Naive thymus-derived CD8-positive, alpha-beta T cell (primary cell): ENCODE data around the gene HHIPL1. TPM values are rescaled to one million over a fixed set of nuclear protein-coding genes. Genes with fewer than 3 reads are reported as not detected.
A peak's percentile ranks its signal among the peaks of the same experiment; 100 is the strongest.
"Not testable (repeated sequence)": the region's sequence is repeated elsewhere in the genome, so short reads cannot be mapped to it uniquely, and the experiment has no call there.

Source experiments
- ATAC-seq, 2 donors: fragments of 150-1000 bp; cut with Tn5 transposase in 1 of 2; sonication (Bioruptor Pico), chemical (Tn5 transposase) in 1 of 2; 1 replicate in 1 of 2; 2 replicates in 1 of 2; pipeline ENCODE4 v1.10.0; 2021; ENCODE audit warnings: mild to moderate bottlenecking in 2 of 2, moderate library complexity in 2 of 2
- POLR2A ChIA-PET: fragments of 350-600 bp; sonication (Branson Sonifier 250); formaldehyde crosslinking; loops from one replicate; lab custom pipeline; 2021; ENCODE audit warnings: antibody characterized with exemption; lab: Charles Lee
- DNase-seq, 10 donors: peaks; one replicate each; pipeline versions ENCODE4 v3.0.0 to v3.0.0-alpha.2; 2020 to 2022
- H3K27ac Mint-ChIP-seq, 10 donors: one replicate each; pipeline ENCODE4 v1.8.0; 2020 to 2022; ENCODE audit warnings: mild to moderate bottlenecking in 10 of 10, mixed read lengths in 10 of 10, moderate library complexity in 4 of 10, inconsistent platforms in 1 of 10
- H3K27me3 Mint-ChIP-seq, 5 donors: one replicate each; pipeline ENCODE4 v1.8.0; 2021 to 2022; ENCODE audit warnings: mixed read lengths in 5 of 5
- H3K36me3 Mint-ChIP-seq, 3 donors: one replicate each; pipeline ENCODE4 v1.8.0; 2020 to 2022; ENCODE audit warnings: mixed read lengths in 3 of 3, mild to moderate bottlenecking in 2 of 3, inconsistent platforms in 1 of 3
- H3K4me1 Mint-ChIP-seq, 4 donors: one replicate each; pipeline ENCODE4 v1.8.0; 2021 to 2022; ENCODE audit warnings: mixed read lengths in 4 of 4
- H3K4me3 Mint-ChIP-seq, 10 donors: one replicate each; pipeline ENCODE4 v1.8.0; 2020 to 2022; ENCODE audit warnings: mild to moderate bottlenecking in 10 of 10, mixed read lengths in 10 of 10, moderate library complexity in 6 of 10, inconsistent platforms in 1 of 10
- H3K9me3 Mint-ChIP-seq, 9 donors: one replicate each; pipeline ENCODE4 v1.8.0; 2020 to 2022; ENCODE audit warnings: mixed read lengths in 9 of 9, mild to moderate bottlenecking in 3 of 9, inconsistent platforms in 1 of 9, moderate library complexity in 1 of 9
- polyA plus RNA-seq, 3 donors: library from polyadenylated mRNA; unstranded; fragments of 300-500 nt; fragmentation: Illumina TruSeq; gene quantifications; one replicate each; pipeline ENCODE4 v1.2.3, GENCODE V29; 2021
- total RNA-seq, 8 experiments: library from RNA in 2 of 8; stranded (reverse) in 2 of 8; gene quantifications; one replicate each; pipeline ENCODE4 v1.2.3 and lab custom pipeline; 2021 to 2026

The HHIPL1 gene
- total and polyA plus RNA-seq, 5 experiments from 2014 or later, result 0.34 to 0.36 TPM; not detected in 3

DNA sequence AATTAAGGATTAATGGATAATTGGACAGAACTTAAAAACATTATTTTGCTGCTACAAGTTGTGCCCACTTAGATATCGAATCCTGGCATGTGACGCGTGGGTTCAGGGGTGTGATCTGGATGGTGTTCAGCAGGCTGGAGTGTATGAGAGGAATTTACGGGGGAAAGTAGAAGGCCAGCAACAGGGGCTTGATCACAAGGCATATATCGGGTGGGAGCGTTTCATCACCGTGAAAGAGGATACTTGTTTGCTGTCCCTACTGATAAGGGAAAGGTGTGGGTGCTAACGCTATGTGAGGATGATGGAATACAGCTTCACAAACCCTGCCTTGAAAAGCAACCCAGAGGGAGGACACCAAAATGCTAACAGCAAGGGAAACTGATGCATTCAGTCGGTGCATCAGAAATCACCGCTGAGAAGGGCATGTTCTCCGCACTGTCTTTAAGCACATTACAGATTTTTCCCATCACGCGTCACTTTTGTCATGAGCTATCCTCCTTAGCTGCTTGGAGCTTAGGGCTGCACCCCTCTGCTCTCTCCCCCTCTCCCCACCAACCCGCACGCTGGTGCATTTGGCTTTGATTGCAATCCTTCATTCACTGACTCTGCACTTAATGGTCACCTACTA is 13.4 kb downstream of the HHIPL1 start:
- Mint-ChIP-seq H3K4me3 (no peak overlapping the region), H3K9me3 (no peaks in the 10 kb centered on the region), H3K4me1 (peaks cover 0 to 8% (median 2%) of the 10 kb centered on the region in 4 donors), H3K27me3 (peaks cover 37 to 93% (median 42%) of the 10 kb centered on the region in 5 donors), H3K27ac (no peak overlapping the region), H3K36me3 (peaks cover 0 to 3% (median 0%) of the 10 kb centered on the region in 3 donors)
- POLR2A ChIA-PET, result no interaction called here
- ATAC-seq, result no peak
- DNase-seq, result no peak

DNA sequence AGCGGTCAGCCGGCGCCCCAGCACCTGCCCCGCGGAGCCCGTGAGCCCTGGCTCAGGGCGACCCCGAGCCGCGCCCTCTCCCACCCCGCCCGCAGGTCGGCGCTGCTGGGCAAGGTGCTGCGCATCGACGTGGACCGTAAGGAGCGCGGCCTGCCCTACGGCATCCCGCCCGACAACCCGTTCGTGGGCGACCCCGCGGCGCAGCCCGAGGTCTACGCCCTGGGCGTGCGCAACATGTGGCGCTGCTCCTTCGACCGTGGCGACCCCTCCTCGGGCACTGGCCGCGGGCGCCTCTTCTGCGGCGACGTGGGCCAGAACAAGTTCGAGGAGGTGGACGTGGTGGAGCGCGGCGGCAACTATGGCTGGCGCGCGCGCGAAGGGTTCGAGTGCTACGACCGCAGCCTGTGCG is 14.4 kb downstream of the HHIPL1 start:
- Mint-ChIP-seq H3K27ac (no peak overlapping the region), H3K4me3 (no peak overlapping the region)
- no peak for DNase-seq

DNA sequence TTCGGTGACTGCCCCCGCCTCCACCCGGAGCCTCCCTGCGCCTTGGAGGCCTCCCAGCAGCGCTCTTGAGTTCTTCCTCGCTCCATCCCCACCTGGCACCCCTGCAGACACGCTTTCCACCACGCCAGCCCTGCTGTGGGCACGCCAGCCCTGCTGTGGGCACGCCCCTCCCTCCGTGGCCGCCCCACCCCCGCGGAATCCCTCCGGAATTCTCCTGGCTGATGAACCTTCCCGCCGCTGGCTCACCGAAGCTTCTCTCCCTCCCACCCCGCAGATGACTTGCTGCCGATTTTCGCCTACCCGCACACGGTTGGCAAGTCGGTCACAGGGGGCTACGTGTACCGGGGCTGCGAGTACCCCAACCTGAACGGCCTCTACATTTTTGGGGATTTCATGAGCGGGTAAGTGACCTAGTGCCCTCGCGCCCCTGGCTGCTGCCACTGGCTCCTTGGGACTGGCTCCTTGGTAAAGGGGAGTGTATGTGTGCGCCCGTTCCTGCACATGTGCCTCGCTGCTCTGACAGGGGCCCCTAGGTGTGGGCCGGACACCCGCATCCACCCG is 15.2 kb downstream of the HHIPL1 start:
- POLR2A ChIA-PET, result no interaction called here
- Mint-ChIP-seq H3K36me3 (no peaks in the 10 kb centered on the region), H3K27ac (peak overlapping the region in 1 of 10 donors; percentile 52), H3K4me1 (peaks cover 0 to 8% (median 2%) of the 10 kb centered on the region in 4 donors), H3K4me3 (peak overlapping the region in 4 of 10 donors; percentile 19 to 59 (median 24)), H3K27me3 (peaks cover 30 to 79% (median 39%) of the 10 kb centered on the region in 5 donors), H3K9me3 (no peaks in the 10 kb centered on the region)
- ATAC-seq (no peak), DNase-seq (no peak)

More for the DNA sequence above, 14.4 kb downstream of the HHIPL1 start:
- Mint-ChIP-seq H3K27me3 (peaks cover 36 to 87% (median 42%) of the 10 kb centered on the region in 5 donors), H3K36me3 (peaks cover 0 to 3% (median 0%) of the 10 kb centered on the region in 3 donors), H3K4me1 (peaks cover 0 to 8% (median 2%) of the 10 kb centered on the region in 4 donors), H3K9me3 (no peaks in the 10 kb centered on the region)
- peak in 1 of 2 donors; percentile 36 for ATAC-seq
- POLR2A ChIA-PET, result no interaction called here

DNA sequence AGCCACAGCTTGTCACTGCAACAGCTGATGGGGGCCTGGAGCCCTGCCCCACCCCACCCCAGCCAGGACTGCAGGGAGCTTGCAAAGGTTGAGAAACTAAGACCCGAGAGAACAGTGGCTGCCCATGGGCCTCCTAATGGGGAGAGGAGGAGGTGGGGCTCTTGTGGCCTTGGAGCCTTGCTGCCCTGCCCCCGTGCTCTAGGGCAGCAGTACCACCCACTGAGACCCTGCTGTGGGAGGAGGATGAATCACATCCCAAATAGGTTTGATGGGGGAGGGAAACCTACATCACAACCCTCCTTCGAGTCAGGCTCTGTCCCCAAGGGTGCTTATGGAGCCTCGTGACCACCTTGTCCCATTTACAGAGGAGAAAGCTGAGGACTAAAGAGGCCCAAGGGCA is 15.9 kb downstream of the HHIPL1 start:
- peaks cover 30 to 76% (median 34%) of the 10 kb centered on the region in 5 donors for H3K27me3 Mint-ChIP-seq
- H3K27ac Mint-ChIP-seq, result no peak overlapping the region
- peaks cover 0 to 8% (median 2%) of the 10 kb centered on the region in 4 donors for H3K4me1 Mint-ChIP-seq
- no peak overlapping the region for H3K4me3 Mint-ChIP-seq
- no peak for DNase-seq
- POLR2A ChIA-PET, result no interaction called here
- no peak for ATAC-seq
- no peaks in the 10 kb centered on the region for H3K9me3 Mint-ChIP-seq
- no peaks in the 10 kb centered on the region for H3K36me3 Mint-ChIP-seq

DNA sequence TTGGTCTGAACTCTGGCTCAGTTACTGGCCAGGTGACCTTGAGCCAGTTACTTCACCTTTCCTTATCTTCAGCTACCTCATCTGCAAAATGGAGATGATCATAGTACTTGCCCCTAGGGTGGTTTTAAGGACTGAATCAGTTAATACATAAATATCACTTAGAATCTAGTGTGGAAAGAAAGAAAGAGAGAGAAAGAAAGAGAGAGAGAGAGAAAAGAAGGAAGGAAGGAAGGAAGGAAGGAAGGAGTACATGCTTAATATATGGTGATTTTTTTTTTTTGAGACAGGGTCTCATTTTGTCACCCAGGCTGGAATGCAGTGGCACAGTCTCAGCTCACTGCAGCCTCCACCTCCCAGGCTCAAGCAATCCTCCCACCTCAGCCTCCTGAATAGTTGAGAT is 16.3 kb downstream of the HHIPL1 start:
- H3K27me3 Mint-ChIP-seq, result peaks cover 26 to 76% (median 30%) of the 10 kb centered on the region in 5 donors

DNA sequence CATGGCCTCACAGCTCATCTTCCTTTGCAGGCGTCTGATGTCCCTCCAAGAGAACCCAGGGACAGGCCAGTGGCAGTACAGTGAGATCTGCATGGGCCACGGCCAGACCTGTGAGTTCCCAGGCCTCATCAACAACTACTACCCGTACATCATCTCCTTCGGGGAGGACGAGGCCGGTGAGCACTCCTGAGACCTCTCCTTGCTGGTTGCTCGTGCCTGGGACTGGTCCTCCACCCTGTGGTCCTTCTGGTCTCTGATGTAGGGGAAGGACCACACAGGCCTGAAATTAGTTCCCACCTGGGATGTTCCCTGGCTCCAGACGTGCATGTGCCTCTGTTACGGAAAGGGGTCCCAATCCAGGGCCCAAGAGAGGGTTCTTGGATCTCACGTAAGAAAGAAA is 17.9 kb downstream of the HHIPL1 start:
- H3K27ac Mint-ChIP-seq, result peak overlapping the region in 1 of 10 donors; percentile 37
- DNase-seq (no peak), ATAC-seq (no peak)
- H3K36me3 Mint-ChIP-seq, result no peaks in the 10 kb centered on the region
- peaks cover 0 to 8% (median 2%) of the 10 kb centered on the region in 4 donors for H3K4me1 Mint-ChIP-seq
- H3K27me3 Mint-ChIP-seq, result peaks cover 20 to 60% (median 25%) of the 10 kb centered on the region in 5 donors
- POLR2A ChIA-PET, result no interaction called here
- no peaks in the 10 kb centered on the region for H3K9me3 Mint-ChIP-seq
- H3K4me3 Mint-ChIP-seq, result no peak overlapping the region

More for the DNA sequence above, 16.3 kb downstream of the HHIPL1 start:
- POLR2A ChIA-PET, H3K4me1 Mint-ChIP-seq, H3K27ac Mint-ChIP-seq, H3K36me3 Mint-ChIP-seq, DNase-seq, ATAC-seq, H3K4me3 Mint-ChIP-seq, H3K9me3 Mint-ChIP-seq: not testable (repeated sequence)

DNA sequence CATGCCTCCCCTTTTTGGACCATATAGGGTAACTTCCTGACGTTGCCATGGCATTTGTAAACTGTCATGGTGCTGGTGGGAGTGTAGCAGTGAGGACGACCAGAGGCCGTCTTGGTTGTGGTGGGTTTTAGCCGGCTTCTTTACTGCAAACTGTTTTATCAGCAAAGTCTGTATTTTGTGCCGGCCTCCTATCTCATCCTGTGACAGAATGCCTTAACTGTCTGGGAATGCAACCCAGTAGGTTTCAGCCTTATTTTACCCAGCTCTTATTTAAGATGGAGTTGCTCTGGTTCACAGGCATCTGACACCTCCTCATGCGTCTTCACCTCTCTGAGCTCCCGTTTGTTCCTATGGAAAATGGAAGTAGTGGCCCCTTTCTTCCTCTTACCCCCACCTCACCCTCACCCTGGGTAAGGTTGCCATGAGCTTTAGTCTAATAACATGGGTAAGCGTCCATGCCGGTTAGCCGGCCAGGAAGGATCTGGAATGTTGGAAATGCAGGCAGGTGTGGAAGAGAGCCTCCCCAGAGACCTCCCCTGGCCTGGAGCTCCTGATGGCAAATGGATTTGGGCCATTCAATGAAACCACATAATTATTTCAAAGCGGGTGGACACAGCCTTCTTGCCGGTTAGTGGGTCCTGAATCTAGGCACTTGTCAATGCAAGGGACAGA is 18.6 kb downstream of the HHIPL1 start:
- ATAC-seq (no peak), DNase-seq (no peak)
- Mint-ChIP-seq H3K27ac (no peak overlapping the region), H3K4me1 (peaks cover 0 to 8% (median 2%) of the 10 kb centered on the region in 4 donors), H3K27me3 (peaks cover 14 to 55% (median 21%) of the 10 kb centered on the region in 5 donors), H3K4me3 (no peak overlapping the region), H3K9me3 (no peaks in the 10 kb centered on the region), H3K36me3 (no peaks in the 10 kb centered on the region)
- POLR2A ChIA-PET, result no interaction called here

DNA sequence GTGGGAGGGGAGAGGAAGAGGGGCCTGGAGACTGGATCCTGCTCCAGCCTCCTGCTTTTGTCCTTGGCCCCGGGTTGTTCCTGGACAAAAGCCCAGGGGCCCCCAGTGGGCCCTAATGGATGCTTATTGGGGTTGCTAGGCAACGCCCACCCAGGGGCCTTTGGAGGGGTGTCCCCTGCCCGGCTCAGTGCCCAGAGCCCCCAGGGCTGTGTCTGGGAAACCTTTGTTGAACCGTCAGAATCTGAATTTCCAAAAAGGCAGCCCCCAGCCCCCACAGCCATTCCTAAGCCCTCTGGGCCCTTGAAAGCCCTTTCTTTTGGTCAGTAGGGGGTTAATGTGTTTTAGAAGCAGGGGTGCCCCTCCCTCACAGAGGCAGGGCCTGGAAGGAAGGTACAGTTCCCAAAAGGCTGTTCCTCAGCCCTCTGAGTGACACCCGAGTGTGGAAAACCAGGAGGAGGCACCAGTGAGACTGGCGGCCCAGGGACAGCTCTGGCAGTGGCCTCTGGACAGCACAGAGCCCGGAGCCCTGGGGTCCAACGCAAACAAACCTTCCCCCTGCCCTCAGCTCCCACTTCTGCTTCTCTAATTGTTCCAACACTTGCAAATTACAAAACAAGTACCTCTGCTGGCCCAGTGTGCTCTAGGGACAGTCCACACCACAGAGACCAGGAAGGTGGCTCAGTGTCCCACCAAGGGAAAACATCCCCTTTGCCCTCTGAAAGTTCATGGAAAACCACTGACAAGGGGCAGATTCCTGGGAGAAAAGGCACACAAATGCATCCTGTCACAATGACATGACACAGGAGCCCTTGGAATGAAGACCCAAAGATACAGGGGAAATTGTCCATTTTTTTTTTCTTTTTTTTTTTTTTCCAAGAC is 19.4 kb downstream of the HHIPL1 start:
- Mint-ChIP-seq H3K27me3 (peaks cover 9 to 57% (median 23%) of the 10 kb centered on the region in 5 donors), H3K27ac (no peak overlapping the region)
- DNase-seq, result no peak

DNA sequence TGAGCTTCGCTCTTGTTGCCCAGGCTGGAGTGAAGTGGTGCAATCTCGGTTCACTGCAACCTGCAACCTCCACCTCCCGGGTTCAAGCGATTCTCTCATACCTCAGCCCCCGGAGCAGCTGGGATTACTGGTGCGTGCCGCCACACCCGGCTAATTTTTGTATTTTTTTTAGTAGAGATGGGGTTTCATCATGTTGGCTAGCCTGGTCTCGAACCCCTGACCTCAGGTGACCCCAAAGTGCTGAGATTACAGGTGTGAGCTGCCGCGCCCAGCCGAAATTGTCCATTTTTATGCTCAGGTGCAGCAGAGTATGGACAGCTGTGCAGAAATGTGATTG is 20.0 kb downstream of the HHIPL1 start:
- H3K36me3 Mint-ChIP-seq, result no peaks in the 10 kb centered on the region
- no peak overlapping the region for H3K27ac Mint-ChIP-seq
- no peak for DNase-seq
- POLR2A ChIA-PET, result no interaction called here
- no peaks in the 10 kb centered on the region for H3K9me3 Mint-ChIP-seq
- H3K4me1 Mint-ChIP-seq, result peaks cover 0 to 6% (median under 1%) of the 10 kb centered on the region in 4 donors
- no peak overlapping the region for H3K4me3 Mint-ChIP-seq
- no peak for ATAC-seq
- peaks cover 9 to 56% (median 23%) of the 10 kb centered on the region in 5 donors for H3K27me3 Mint-ChIP-seq

More for the DNA sequence above, 19.4 kb downstream of the HHIPL1 start:
- no peak for ATAC-seq
- Mint-ChIP-seq H3K36me3 (no peaks in the 10 kb centered on the region), H3K4me1 (peaks cover 0 to 6% (median under 1%) of the 10 kb centered on the region in 4 donors), H3K4me3 (no peak overlapping the region), H3K9me3 (no peaks in the 10 kb centered on the region)
- POLR2A ChIA-PET, result no interaction called here

DNA sequence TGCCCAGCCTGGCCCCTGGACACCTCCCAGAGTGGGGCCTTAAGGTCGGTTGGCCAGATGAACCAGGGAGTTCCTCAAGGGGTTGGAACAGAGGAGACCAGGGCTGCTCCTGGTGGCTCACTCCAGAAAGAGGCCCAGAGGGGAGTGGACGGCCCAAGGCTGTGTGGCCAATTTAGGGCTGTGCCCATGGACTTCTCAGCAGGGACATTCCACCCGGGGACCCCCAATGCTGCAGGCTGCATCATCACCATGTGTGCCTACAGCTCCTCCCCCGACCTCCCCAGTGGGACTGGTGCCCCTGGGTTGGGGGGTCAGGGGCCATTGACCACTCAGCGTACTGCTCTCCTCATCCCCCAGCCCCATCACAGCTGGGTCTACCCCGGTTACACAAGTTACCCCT is 21.6 kb downstream of the HHIPL1 start:
- POLR2A ChIA-PET, result no interaction called here
- Mint-ChIP-seq H3K9me3 (no peaks in the 10 kb centered on the region), H3K36me3 (no peaks in the 10 kb centered on the region), H3K4me3 (no peak overlapping the region), H3K4me1 (no peaks in the 10 kb centered on the region), H3K27me3 (peaks cover 5 to 44% (median 18%) of the 10 kb centered on the region in 5 donors), H3K27ac (no peak overlapping the region)
- DNase-seq, result no peak
- ATAC-seq, result no peak

DNA sequence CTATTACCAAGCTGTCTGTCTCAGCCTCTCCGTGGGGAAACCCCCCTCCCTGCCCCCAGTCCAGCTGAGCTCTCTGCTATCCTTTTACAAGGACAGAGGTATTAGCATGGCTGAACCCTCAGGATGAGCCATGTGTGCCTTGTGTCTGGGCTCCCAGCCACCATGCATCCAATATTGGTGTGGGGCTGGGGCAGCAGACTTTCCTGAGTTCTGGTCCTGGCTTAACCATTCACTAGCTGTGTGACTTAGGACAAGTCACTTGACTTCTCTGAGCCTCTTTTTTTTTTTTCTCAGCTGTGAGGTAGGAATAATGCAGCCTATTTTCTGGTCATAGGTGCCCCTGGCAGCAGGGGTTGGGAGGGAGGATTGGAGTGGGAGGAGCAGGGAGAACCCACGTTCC is 22.1 kb downstream of the HHIPL1 start:
- H3K27me3 Mint-ChIP-seq, result peaks cover 3 to 44% (median 18%) of the 10 kb centered on the region in 5 donors
- H3K27ac Mint-ChIP-seq, result no peak overlapping the region
- no peaks in the 10 kb centered on the region for H3K36me3 Mint-ChIP-seq
- no peak overlapping the region for H3K4me3 Mint-ChIP-seq
- H3K9me3 Mint-ChIP-seq, result no peaks in the 10 kb centered on the region
- POLR2A ChIA-PET, result no interaction called here
- H3K4me1 Mint-ChIP-seq, result no peaks in the 10 kb centered on the region
- DNase-seq (no peak), ATAC-seq (no peak)

DNA sequence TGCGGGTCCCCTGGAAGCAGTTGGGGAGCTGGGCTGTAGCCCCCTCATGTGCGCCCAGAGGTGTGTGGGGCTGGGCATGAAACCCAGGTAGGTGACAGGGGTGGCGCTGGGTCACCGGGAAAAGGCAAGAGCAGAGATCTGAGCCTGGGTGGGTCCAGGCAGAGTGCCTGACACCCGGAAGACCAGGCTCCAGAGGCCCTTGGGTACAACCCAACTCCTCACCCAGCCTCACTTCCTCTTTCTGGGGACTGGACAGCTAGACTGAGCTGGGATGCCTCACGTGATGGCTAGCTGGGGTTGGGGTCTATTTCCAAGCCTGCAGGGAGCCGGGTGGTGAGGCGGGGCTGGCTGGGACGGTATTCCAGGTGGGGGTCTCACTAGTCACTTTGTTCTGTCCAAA is 22.9 kb downstream of the HHIPL1 start:
- no peak for DNase-seq
- H3K4me1 Mint-ChIP-seq, result peaks cover 0 to 5% (median 2%) of the 10 kb centered on the region in 4 donors
- H3K36me3 Mint-ChIP-seq, result no peaks in the 10 kb centered on the region
- ATAC-seq, result no peak
- no peak overlapping the region for H3K4me3 Mint-ChIP-seq
- POLR2A ChIA-PET, result interaction anchor here (0.6 kb wide), 1 partner anchor 281 kb away, joined by 4 read pairs; no protein-coding TSS in a partner anchor
- no peaks in the 10 kb centered on the region for H3K9me3 Mint-ChIP-seq
- peaks cover 4 to 44% (median 19%) of the 10 kb centered on the region in 5 donors for H3K27me3 Mint-ChIP-seq
- H3K27ac Mint-ChIP-seq, result peak overlapping the region in 1 of 10 donors; percentile 34
